HG02938 (cell line): ENCODE measurements around the gene CMTM4.
"Not testable (repeated sequence)": the region's sequence is repeated elsewhere in the genome, so short reads cannot be mapped to it uniquely, and the experiment has no call there.

Experiments used
- ATAC-seq: cut with Tn5 transposase; IDR thresholded peaks from one replicate; pipeline ENCODE4 v1.9.1; 2021; ENCODE audit warnings: mild to moderate bottlenecking, moderate library complexity; ENCODE audit not compliant: unreplicated experiment

The CMTM4 gene

GRCh38 chr16:66596986-66597848 is 99.3 kb downstream of the CMTM4 start:
- no peak for ATAC-seq

- ATAC-seq: not testable (repeated sequence)
Observed at GRCh38 chr16:66596559-66596958, 100.0 kb downstream of the CMTM4 start.

GRCh38 chr16:66594739-66595138 is 101.8 kb downstream of the CMTM4 start:
- no peak for ATAC-seq

GRCh38 chr16:66592814-66593213 is 103.7 kb downstream of the CMTM4 start:
- ATAC-seq: no peak

- ATAC-seq: no peak
Observed at GRCh38 chr16:66592241-66592640, 104.3 kb downstream of the CMTM4 start.

- ATAC-seq: no peak
Observed at GRCh38 chr16:66591018-66591417, 105.5 kb downstream of the CMTM4 start.

- no peak for ATAC-seq
Observed at GRCh38 chr16:66590322-66590721, 106.2 kb downstream of the CMTM4 start.

- ATAC-seq: no peak
Observed at GRCh38 chr16:66588981-66589713, 107.4 kb downstream of the CMTM4 start.

- ATAC-seq: no peak
Observed at GRCh38 chr16:66587881-66588600, 108.5 kb downstream of the CMTM4 start.

GRCh38 chr16:66585481-66586239 is 110.9 kb downstream of the CMTM4 start:
- no peak for ATAC-seq

GRCh38 chr16:66581246-66581952 is 115.1 kb downstream of the CMTM4 start:
- no peak for ATAC-seq

GRCh38 chr16:66580605-66581209 is 115.8 kb downstream of the CMTM4 start:
- ATAC-seq: no peak

GRCh38 chr16:66578651-66579531 is 117.7 kb downstream of the CMTM4 start, which contains the start of gene CMTM2:
CMTM2 (plus strand) TSS chr16:66579463; CDS start chr16:66579608, 145 bp downstream.
- ATAC-seq: no peak

- ATAC-seq: no peak
Observed at GRCh38 chr16:66576296-66576695, 120.2 kb downstream of the CMTM4 start.

GRCh38 chr16:66575060-66575459 is 121.5 kb downstream of the CMTM4 start:
- no peak for ATAC-seq

GRCh38 chr16:66574531-66574930 is 122.0 kb downstream of the CMTM4 start:
- no peak for ATAC-seq

- ATAC-seq: no peak
Observed at GRCh38 chr16:66574081-66574480, 122.5 kb downstream of the CMTM4 start.

- no peak for ATAC-seq
Observed at GRCh38 chr16:66572356-66572755, 124.2 kb downstream of the CMTM4 start.
